GM13977 (cell line): Measurements from ENCODE around the gene FHIT.

Experiments used
- DNase-seq: peaks from one replicate; pipeline ENCODE4 v3.0.0; 2012; ENCODE audit warnings: low spot score
- CTCF ChIP-seq: IDR thresholded peaks from 2 replicates; pipeline ENCODE4 v1.5.1; 2012; ENCODE audit warnings: mild to moderate bottlenecking, control low read depth; ENCODE audit not compliant: insufficient read depth; ENCODE audit errors: extremely low read depth, missing control alignments
- in situ Hi-C: fragments of 300-500 bp; cut with MboI; formaldehyde crosslinking; loops from one replicate; pipeline ENCODE4 v1.12.0; 2022; ENCODE audit warnings: low sequenced_read_pairs, low pct_unique_long_range_greater_than_20kb, mixed read lengths, inconsistent platforms; ENCODE audit not compliant: unreplicated experiment

Gene FHIT

GRCh38 chr3:60913474-60913873 lies 337.8 kb downstream of the FHIT start:
- in situ Hi-C loops = no loop called here
- DNase-seq = no peak
- TF ChIP-seq CTCF = no peak

GRCh38 chr3:60912876-60913275 lies 338.4 kb downstream of the FHIT start:
- in situ Hi-C loops = no loop called here
- TF ChIP-seq CTCF = no peak
- no peak for DNase-seq

- DNase-seq = no peak
- no peak for TF ChIP-seq CTCF
- in situ Hi-C loops = no loop called here
Observed at GRCh38 chr3:60912142-60912541, 339.1 kb downstream of the FHIT start.

- DNase-seq = no peak
- no peak for TF ChIP-seq CTCF
- in situ Hi-C loops = no loop called here
Observed at GRCh38 chr3:60909526-60909925, 341.7 kb downstream of the FHIT start.

GRCh38 chr3:60906283-60906682 lies 345.0 kb downstream of the FHIT start:
- DNase-seq = no peak
- in situ Hi-C loops = no loop called here
- no peak for TF ChIP-seq CTCF

GRCh38 chr3:60898321-60898720 lies 352.9 kb downstream of the FHIT start:
- in situ Hi-C loops = no loop called here
- no peak for TF ChIP-seq CTCF
- DNase-seq = no peak

GRCh38 chr3:60893946-60894345 lies 357.3 kb downstream of the FHIT start:
- in situ Hi-C loops = no loop called here
- DNase-seq = no peak
- TF ChIP-seq CTCF = no peak
